Neuronal stem cell (in vitro differentiated cells): ENCODE results near the gene PRR7.
"Not testable (repeated sequence)": the region's sequence is repeated elsewhere in the genome, so short reads cannot be mapped to it uniquely, and the experiment has no call there.

Experiments used
- DNase-seq: peaks from one replicate; pipeline ENCODE4 v3.0.0-alpha.2; 2013; ENCODE audit warnings: low spot score
- H2AFZ ChIP-seq: one replicate; pipeline ENCODE4 v1.6.1; 2013; ENCODE audit warnings: mild to moderate bottlenecking, low read length, inconsistent platforms
- H2AK5ac ChIP-seq: 2 replicates; pipeline ENCODE4 v1.6.1; 2013; ENCODE audit warnings: low read depth, mild to moderate bottlenecking, inconsistent platforms, low read length, moderate library complexity, mixed read lengths
- H2BK120ac ChIP-seq: 2 replicates; pipeline ENCODE4 v1.6.1; 2013; ENCODE audit warnings: low read depth, mild to moderate bottlenecking, inconsistent platforms, low read length, moderate library complexity, mixed read lengths
- H2BK12ac ChIP-seq: one replicate; pipeline ENCODE4 v1.6.1; 2013; ENCODE audit warnings: low read length, inconsistent platforms
- H2BK15ac ChIP-seq: 2 replicates; pipeline ENCODE4 v1.6.1; 2013; ENCODE audit warnings: mild to moderate bottlenecking, low read length, inconsistent platforms, mixed read lengths
- H2BK5ac ChIP-seq: one replicate; pipeline ENCODE4 v1.6.1; 2013; ENCODE audit warnings: inconsistent platforms, mild to moderate bottlenecking, low read length, moderate library complexity
- H3K14ac ChIP-seq: one replicate; pipeline ENCODE4 v1.6.1; 2013; ENCODE audit warnings: low read length, inconsistent platforms
- H3K18ac ChIP-seq: 2 replicates; pipeline ENCODE4 v1.6.1; 2013; ENCODE audit warnings: low read length, inconsistent platforms
- H3K23ac ChIP-seq: 2 replicates; pipeline ENCODE4 v1.6.1; 2013; ENCODE audit warnings: low read depth, mild to moderate bottlenecking, mixed read lengths, low read length, inconsistent platforms; ENCODE audit not compliant: poor library complexity
- H3K27ac ChIP-seq: replicated peaks from 3 replicates; pipeline ENCODE4 v1.5.1; 2013; ENCODE audit warnings: low read length, inconsistent platforms
- H3K27me3 ChIP-seq, 3 experiments: 2 replicates each; pipeline ENCODE4 v1.6.1; 2013; ENCODE audit warnings: low read length in 3 of 3, mild to moderate bottlenecking in 2 of 3, inconsistent platforms in 1 of 3, low read depth in 1 of 3, mixed read lengths in 1 of 3, moderate library complexity in 1 of 3; ENCODE audit not compliant: control insufficient read depth in 3 of 3, insufficient read depth in 3 of 3
- H3K36me3 ChIP-seq, 2 donors: replicated peaks in 1 of 2; 2 replicates each; pipeline ENCODE4 v1.6.1; 2013; ENCODE audit warnings: low read length in 2 of 2; ENCODE audit not compliant: control insufficient read depth in 2 of 2, insufficient read depth in 2 of 2
- H3K4ac ChIP-seq: 2 replicates; pipeline ENCODE4 v1.6.1; 2013; ENCODE audit warnings: inconsistent platforms, mild to moderate bottlenecking, low read length, moderate library complexity
- H3K4me1 ChIP-seq, 2 donors: 1 replicate in 1 of 2; 2 replicates in 1 of 2; pipeline ENCODE4 v1.6.1; 2013; ENCODE audit warnings: low read length in 2 of 2, low read depth in 1 of 2; ENCODE audit not compliant: control insufficient read depth in 2 of 2, insufficient read depth in 1 of 2
- H3K4me2 ChIP-seq: one replicate; pipeline ENCODE4 v1.6.1; 2013; ENCODE audit warnings: mild to moderate bottlenecking, low read length, inconsistent platforms; ENCODE audit not compliant: insufficient read depth, poor library complexity, severe bottlenecking
- H3K4me3 ChIP-seq, 2 donors: 2 replicates each; pipeline ENCODE4 v1.5.1; 2013; ENCODE audit warnings: low read length in 2 of 2, mild to moderate bottlenecking in 2 of 2, inconsistent platforms in 1 of 2, moderate library complexity in 1 of 2
- H3K79me1 ChIP-seq: one replicate; pipeline ENCODE4 v1.6.1; 2013; ENCODE audit warnings: low read depth, mild to moderate bottlenecking, inconsistent platforms, low read length, moderate library complexity
- H3K9ac ChIP-seq: one replicate; pipeline ENCODE4 v1.6.1; 2013; ENCODE audit warnings: mild to moderate bottlenecking, low read depth, low read length, inconsistent platforms; ENCODE audit not compliant: poor library complexity
- H3K9me3 ChIP-seq, 2 donors: replicated peaks in 1 of 2; 2 replicates each; pipeline versions ENCODE3 to v1.6.1; 2013; ENCODE audit warnings: low read length in 2 of 2, mild to moderate bottlenecking in 2 of 2, inconsistent platforms in 1 of 2, low read depth in 1 of 2, mixed read lengths in 1 of 2, moderate library complexity in 1 of 2; ENCODE audit not compliant: control insufficient read depth in 2 of 2, insufficient read depth in 1 of 2
- H4K8ac ChIP-seq: one replicate; pipeline ENCODE4 v1.6.1; 2013; ENCODE audit warnings: low read depth, mild to moderate bottlenecking, inconsistent platforms, low read length, moderate library complexity
- H4K91ac ChIP-seq: one replicate; pipeline ENCODE4 v1.6.1; 2013; ENCODE audit warnings: low read length, low read depth, mild to moderate bottlenecking, inconsistent platforms; ENCODE audit not compliant: poor library complexity
- WGBS, 2 donors: extraction: QIAGEN DNeasy Blood & Tissue Kit; methylation state at CpG; one replicate each; pipeline ENCODE4 v1.1.7; 2013; ENCODE audit warnings: missing lambda C conversion rate in 2 of 2, mixed read lengths in 1 of 2; ENCODE audit not compliant: insufficient read length in 2 of 2, insufficient replicate concordance in 1 of 2; ENCODE audit errors: extremely low coverage in 2 of 2; 5-methylcytosine and 5-hydroxymethylcytosine counted together

PRR7 gene

GRCh38 chr5:177419046-177419445, 27.6 kb upstream of the PRR7 start:
- Histone ChIP-seq H2BK120ac (no peak overlapping the region), H3K4me3 (no peak overlapping the region), H3K14ac (no peak overlapping the region), H2BK12ac (no peak overlapping the region), H3K18ac (no peak overlapping the region), H3K4me1 (no peaks in the 10 kb centered on the region), H2AK5ac (no peak overlapping the region), H3K27ac (no peak overlapping the region), H3K36me3 (no peaks in the 10 kb centered on the region), H3K9ac (no peak overlapping the region), H4K8ac (no peak overlapping the region), H3K4ac (no peak overlapping the region), H3K79me1 (no peaks in the 10 kb centered on the region), H3K4me2 (no peak overlapping the region), H3K9me3 (no peaks in the 10 kb centered on the region), H4K91ac (no peak overlapping the region), H3K23ac (no peak overlapping the region), H3K27me3 (peaks cover 0 to 7% (median 0%) of the 10 kb centered on the region in 3 experiments), H2BK15ac (no peak overlapping the region), H2AFZ (no peak overlapping the region), H2BK5ac (no peak overlapping the region)
- no peak for DNase-seq
- no CpG with 5 or more reads among the region's 3 CpGs for WGBS, 2 donors

- H2AFZ ChIP-seq, H3K4me2 ChIP-seq, H3K27ac ChIP-seq, H2BK120ac ChIP-seq, H3K79me1 ChIP-seq, H4K8ac ChIP-seq, H4K91ac ChIP-seq, H3K23ac ChIP-seq, H2BK15ac ChIP-seq, H3K4me1 ChIP-seq, H3K4me3 ChIP-seq, H3K9ac ChIP-seq, H2BK5ac ChIP-seq, H3K14ac ChIP-seq, H2BK12ac ChIP-seq, H3K9me3 ChIP-seq, H3K18ac ChIP-seq, H3K27me3 ChIP-seq, H3K36me3 ChIP-seq, H3K4ac ChIP-seq, DNase-seq, H2AK5ac ChIP-seq: not testable (repeated sequence)
- no CpG with 5 or more reads among the region's 7 CpGs for WGBS, 2 donors
Measured at GRCh38 chr5:177420472-177420871, 26.1 kb upstream of the PRR7 start.

GRCh38 chr5:177421062-177421798, 25.4 kb upstream of the PRR7 start:
- no peak for DNase-seq
- Histone ChIP-seq H2AFZ (no peak overlapping the region), H2AK5ac (no peak overlapping the region), H2BK120ac (no peak overlapping the region), H3K4me3 (no peak overlapping the region), H4K8ac (no peak overlapping the region), H3K4me2 (no peak overlapping the region), H2BK12ac (no peak overlapping the region), H3K18ac (no peak overlapping the region), H2BK15ac (no peak overlapping the region), H4K91ac (no peak overlapping the region), H3K27ac (no peak overlapping the region), H2BK5ac (no peak overlapping the region), H3K9ac (no peak overlapping the region), H3K9me3 (no peaks in the 10 kb centered on the region), H3K14ac (no peak overlapping the region), H3K36me3 (no peaks in the 10 kb centered on the region), H3K4ac (no peak overlapping the region), H3K79me1 (no peaks in the 10 kb centered on the region), H3K27me3 (peaks cover 0 to 5% (median 0%) of the 10 kb centered on the region in 3 experiments), H3K23ac (no peak overlapping the region), H3K4me1 (peaks cover 4% of the 10 kb centered on the region in 2 donors)
- no CpG with 5 or more reads among the region's 6 CpGs for WGBS, 2 donors

- Histone ChIP-seq H2AFZ (no peak overlapping the region), H3K79me1 (peaks cover 2% of the 10 kb centered on the region), H2BK120ac (no peak overlapping the region), H3K4ac (no peak overlapping the region), H4K91ac (no peak overlapping the region), H4K8ac (no peak overlapping the region), H3K9me3 (no peaks in the 10 kb centered on the region), H3K4me3 (no peak overlapping the region), H3K27ac (no peak overlapping the region), H3K36me3 (no peaks in the 10 kb centered on the region), H2BK15ac (no peak overlapping the region), H3K9ac (no peak overlapping the region), H2AK5ac (no peak overlapping the region), H3K27me3 (peaks cover 0 to 5% (median 0%) of the 10 kb centered on the region in 3 experiments), H3K14ac (no peak overlapping the region), H3K4me2 (no peak overlapping the region), H2BK12ac (no peak overlapping the region), H3K23ac (no peak overlapping the region), H3K4me1 (peaks cover 15% of the 10 kb centered on the region in 2 donors), H3K18ac (no peak overlapping the region), H2BK5ac (no peak overlapping the region)
- DNase-seq = no peak
- WGBS, 2 donors = no CpG with 5 or more reads among the region's 2 CpGs
Measured at GRCh38 chr5:177423671-177424070, 22.9 kb upstream of the PRR7 start.
